A549 treated with dexamethasone at 1 μM for 4 hours (cell line): Measurements from ENCODE around the gene FES. TPM values are rescaled to one million over a fixed set of nuclear protein-coding genes. Genes with fewer than 3 reads are reported as not detected.

Experiments used
- total RNA-seq: library from RNA; stranded (reverse); fragments of 200-300 nt; extraction: Qiagen RNA extraction; gene quantifications from 5 replicates; pipeline ENCODE4 v1.2.3, GENCODE V29; 2022

The FES gene
- 0.58 to 0.83 TPM (median 0.61 TPM) in 5 replicates for total RNA-seq

DNA sequence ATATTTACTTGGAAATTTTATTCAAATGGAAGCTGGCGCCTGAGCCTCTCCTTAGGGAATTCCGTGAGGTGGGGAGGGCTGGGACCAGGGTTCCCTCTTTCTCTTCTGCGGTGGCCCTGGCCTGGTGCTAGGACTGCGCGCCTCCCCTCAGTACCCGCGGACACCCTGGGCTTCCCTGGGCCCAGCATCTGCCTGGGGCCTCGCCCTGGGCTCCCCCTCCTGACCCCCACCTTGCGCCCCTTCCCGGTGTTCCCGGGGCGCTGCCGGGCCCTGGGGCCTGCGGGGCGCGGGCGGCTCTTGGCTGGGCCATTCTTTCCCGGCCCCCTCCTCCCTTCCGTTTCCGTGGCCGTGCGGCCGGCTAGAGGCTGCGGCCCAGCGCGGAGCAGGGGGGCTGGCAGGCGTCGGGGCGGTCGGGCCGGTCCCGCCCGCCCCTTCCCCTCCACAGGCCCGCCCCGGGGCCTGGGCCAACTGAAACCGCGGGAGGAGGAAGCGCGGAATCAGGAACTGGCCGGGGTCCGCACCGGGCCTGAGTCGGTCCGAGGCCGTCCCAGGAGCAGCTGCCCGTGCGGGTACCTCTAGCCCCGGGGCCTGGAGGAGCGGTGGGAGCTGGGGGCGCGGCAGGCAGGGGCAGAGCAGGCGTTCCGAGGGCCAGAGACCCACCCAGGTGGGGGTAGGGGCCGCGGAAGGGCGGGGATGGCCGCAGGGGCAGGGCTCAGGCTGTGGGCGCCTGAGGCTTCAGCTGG lies at the start of gene FES:
TSS of gene FES (plus strand) at position 529 of the 743 bp plus-strand sequence. CDS start 542 bp downstream, outside the sequence.

DNA sequence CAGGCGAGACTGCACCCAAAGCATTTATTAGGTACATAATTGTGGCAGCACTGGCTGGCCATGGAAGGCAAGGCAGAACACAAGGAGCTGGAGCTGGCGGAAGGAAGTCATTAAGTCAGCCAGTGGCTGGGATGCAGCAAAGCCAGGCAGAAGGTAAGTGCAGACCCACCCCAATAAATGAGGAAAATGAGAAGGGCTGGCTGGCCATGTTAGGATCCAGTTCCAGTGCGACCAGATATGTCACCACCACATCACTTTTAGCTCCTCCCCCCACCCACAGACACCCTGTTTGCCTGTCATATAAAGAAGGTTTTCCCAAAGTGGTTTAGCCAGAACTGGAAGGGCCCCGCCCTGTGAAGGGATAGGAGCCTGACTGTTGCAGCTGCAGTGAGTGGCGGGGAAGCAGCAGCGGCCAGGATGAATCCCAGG lies 16.0 kb upstream of the FES start, which contains the start of gene FURIN:
TSS of gene FURIN (plus strand) at position 328 of the 429 bp plus-strand sequence. CDS start 7,153 bp downstream, outside the sequence.

DNA sequence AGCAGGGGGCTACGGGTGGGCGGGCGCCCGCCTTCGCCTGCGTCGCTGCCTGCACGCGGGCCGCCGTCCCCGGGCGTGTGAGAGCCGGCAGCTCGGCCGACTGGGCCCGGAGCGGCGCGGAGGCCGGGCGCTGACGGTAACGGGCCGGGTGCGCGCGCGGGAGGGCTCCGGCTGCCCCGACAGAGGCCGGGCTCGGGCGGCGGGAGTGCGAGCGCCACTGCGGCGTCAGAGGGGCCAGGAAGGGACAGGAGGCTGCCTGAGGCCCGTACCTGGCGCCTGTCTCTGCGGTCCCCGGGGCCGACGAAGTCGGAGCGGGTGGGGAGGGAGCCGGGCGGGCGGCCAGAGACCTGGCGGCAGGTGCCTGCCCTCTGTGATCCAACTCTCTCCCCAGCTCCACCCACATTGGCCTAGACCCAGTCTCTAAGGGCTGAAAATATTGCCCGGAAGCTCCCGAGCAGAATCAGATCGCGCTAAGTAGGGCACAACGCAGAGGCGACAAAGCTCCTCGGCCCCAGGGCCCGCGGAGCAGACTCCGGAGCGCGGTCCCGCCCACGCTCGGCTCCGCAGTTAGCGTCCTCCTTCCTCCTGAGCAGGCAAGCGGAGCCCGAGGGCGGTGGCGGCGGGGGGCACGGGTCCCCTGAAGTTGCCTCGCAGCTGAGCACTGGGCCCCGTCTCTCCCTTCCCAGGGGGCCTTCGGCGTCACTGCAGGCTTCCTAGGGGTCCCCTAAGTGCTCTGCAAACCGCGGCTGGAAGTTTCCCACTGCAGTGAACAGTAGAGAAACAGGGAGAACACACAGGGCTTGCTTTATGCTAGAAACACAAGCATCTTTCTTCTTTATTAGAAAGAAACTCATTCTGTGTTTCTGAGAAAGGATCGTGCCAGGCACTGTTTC lies 18.8 kb downstream of the FES start, which contains the start of gene MAN2A2:
TSS of gene MAN2A2 (plus strand) at position 463 of the 893 bp plus-strand sequence. CDS start 906 bp downstream, outside the sequence.

DNA sequence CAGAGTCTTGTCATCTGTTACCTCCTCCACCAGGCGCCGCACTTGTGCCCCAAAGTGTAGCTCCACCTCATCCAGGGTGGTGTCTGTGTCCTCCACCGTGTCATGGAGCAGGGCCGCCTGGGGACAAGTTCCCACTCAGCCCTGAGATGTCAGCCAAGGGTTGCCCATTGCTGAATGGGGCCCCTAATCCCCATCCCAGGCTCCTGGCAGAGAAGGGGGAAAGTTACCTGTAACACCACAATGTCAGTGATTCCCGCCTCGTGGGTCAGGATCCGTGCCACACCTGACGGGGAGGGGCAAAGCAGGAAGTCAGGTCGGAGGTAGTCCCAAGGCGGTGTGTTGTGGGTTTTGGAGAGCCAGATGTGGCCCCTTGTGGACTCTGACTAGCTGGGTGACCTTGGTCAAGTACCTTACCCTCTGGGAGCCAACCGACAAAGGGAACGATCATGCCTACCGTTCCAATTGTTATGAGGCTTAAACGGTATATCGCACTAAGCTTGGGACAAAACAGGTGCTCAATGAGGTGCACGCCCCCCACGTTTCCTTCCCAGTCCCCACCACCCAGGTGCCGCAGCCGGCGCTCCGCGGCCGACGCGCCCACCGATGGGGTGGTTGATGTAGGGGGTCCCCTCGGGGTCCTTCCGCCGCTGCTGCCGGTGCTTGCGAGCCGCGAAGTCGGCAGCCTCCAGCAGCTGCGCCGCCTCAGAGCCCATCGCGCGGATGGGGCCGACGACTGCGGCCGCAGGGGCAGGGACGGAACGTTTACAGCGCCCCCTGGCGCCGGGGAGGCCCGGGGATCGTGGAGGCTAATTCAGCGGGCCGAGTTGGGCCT lies 47.7 kb downstream of the FES start, which contains the start of gene HDDC3:
TSS of gene HDDC3 (minus strand) at position 722 of the 832 bp plus-strand sequence. CDS start at position 713, 9 bp downstream.

DNA sequence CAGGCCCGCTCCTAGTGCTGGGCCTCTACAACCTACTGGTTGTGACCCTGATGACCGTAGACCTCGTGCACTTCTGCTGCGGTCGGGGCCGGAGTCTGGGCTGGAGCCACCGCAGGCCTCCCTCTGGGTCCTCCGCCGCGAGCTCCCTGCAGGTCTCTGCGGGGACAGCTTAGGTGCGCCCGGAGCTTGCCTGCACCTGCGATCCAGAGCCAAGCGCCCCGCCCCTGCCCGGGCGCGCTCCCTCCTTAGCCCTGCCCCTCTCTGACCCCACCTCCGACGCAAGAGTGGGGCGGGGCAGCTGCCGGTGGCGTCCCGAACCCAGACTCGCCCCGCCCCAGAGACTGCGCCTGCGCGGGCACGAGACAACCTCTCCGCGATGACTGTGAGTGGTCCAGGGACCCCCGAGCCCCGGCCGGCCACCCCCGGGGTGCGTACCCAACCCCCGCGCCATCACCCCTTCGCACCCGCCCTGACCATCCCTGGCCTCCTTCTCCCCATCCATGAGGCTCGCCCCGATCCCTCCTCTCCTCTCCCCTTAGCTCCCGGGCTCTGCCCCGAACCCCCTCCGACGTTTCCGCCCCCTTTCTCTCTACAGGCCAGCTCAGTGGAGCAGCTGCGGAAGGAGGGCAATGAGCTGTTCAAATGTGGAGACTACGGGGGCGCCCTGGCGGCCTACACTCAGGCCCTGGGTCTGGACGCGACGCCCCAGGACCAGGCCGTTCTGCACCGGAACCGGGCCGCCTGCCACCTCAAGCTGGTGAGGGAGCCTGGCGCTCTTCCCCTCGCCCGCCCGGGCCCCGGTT lies 50.8 kb downstream of the FES start, which contains the start of gene UNC45A:
TSS of gene UNC45A (plus strand) at position 337 of the 803 bp plus-strand sequence. CDS start at position 377, 40 bp downstream.

Other genes with a start within 250 kb of the FES start
- gene BLM, start 167.2 kb upstream of the FES start, total RNA-seq, result 13.7 to 15.5 TPM (median 14.7 TPM) in 5 replicates
- gene FURIN, start 15.9 kb upstream of the FES start, total RNA-seq, result 41.5 to 69.8 TPM (median 61.8 TPM) in 5 replicates
- gene MAN2A2, start 18.8 kb downstream of the FES start, total RNA-seq, result 17.5 to 33.1 TPM (median 26.2 TPM) in 5 replicates
- gene HDDC3, start 48.0 kb downstream of the FES start, total RNA-seq, result 33.1 to 36.7 TPM (median 34.3 TPM) in 5 replicates
- gene UNC45A, start 50.8 kb downstream of the FES start, total RNA-seq, result 45.3 to 62.6 TPM (median 58.8 TPM) in 5 replicates
- gene RCCD1, start 70.4 kb downstream of the FES start, total RNA-seq, result 23.7 to 41.5 TPM (median 29.0 TPM) in 5 replicates
- gene PRC1, start 110.0 kb downstream of the FES start, total RNA-seq, result 183 to 217 TPM (median 210 TPM) in 5 replicates
- 12.6 to 18.0 TPM (median 14.5 TPM) in 5 replicates for gene VPS33B, start 138.1 kb downstream of the FES start, total RNA-seq
- 0.06 to 0.29 TPM (median 0.13 TPM) in 5 replicates for gene SV2B, start 215.8 kb downstream of the FES start, total RNA-seq